Activated CD4-positive, alpha-beta memory T cell treated with anti-CD3 and anti-CD28 coated beads, Interleukin-2, amount 10 ng/mL, durations not matched to agents 7 days and 5 days (primary cell): ENCODE data around the gene SEMA6C. TPM values are rescaled to one million over a fixed set of nuclear protein-coding genes. Genes with fewer than 3 reads are reported as not detected.
"Not testable (repeated sequence)": the region's sequence is repeated elsewhere in the genome, so short reads cannot be mapped to it uniquely, and the experiment has no call there.

Source experiments
- CTCF ChIA-PET: fragments of 350-600 bp; sonication (Branson Sonifier 250); formaldehyde crosslinking; loops from one replicate; lab custom pipeline; 2021; ENCODE audit warnings: antibody characterized with exemption, inconsistent platforms; lab: Charles Lee
- POLR2A ChIA-PET: fragments of 350-600 bp; sonication (Branson Sonifier 250); formaldehyde crosslinking; loops from one replicate; lab custom pipeline; 2021; ENCODE audit warnings: antibody characterized with exemption; lab: Charles Lee
- DNase-seq: peaks from one replicate; pipeline ENCODE4 v3.0.0-alpha.2; 2020
- H3K27ac Mint-ChIP-seq: one replicate; pipeline ENCODE4 v1.8.0; 2021; ENCODE audit warnings: mild to moderate bottlenecking, mixed read lengths
- H3K27me3 Mint-ChIP-seq: one replicate; pipeline ENCODE4 v1.8.0; 2021; ENCODE audit warnings: mixed read lengths
- H3K36me3 Mint-ChIP-seq: one replicate; pipeline ENCODE4 v1.8.0; 2021; ENCODE audit warnings: low read depth, mixed read lengths
- H3K4me1 Mint-ChIP-seq: one replicate; pipeline ENCODE4 v1.8.0; 2021; ENCODE audit warnings: mixed read lengths
- H3K4me3 Mint-ChIP-seq: one replicate; pipeline ENCODE4 v1.8.0; 2021; ENCODE audit warnings: mild to moderate bottlenecking, mixed read lengths
- H3K9me3 Mint-ChIP-seq: one replicate; pipeline ENCODE4 v1.8.0; 2021; ENCODE audit warnings: mixed read lengths
- total RNA-seq, 2 experiments: library from RNA; stranded (reverse); gene quantifications; one replicate each; pipeline ENCODE4 v1.2.3, GENCODE V29; 2021

The SEMA6C gene
- total RNA-seq, 2 experiments from 2014 or later: 1.8 to 2.3 TPM

- DNase-seq: no peak
- ChIA-PET CTCF (interaction anchor here (1.9 kb wide), 1 partner anchor 9 kb away, joined by 6 read pairs; no protein-coding TSS in a partner anchor), POLR2A (no interaction called here)
- no peak overlapping the region for H3K4me3 Mint-ChIP-seq
- peaks cover 7% of the 10 kb centered on the region for H3K36me3 Mint-ChIP-seq
- no peaks in the 10 kb centered on the region for H3K9me3 Mint-ChIP-seq
- no peak overlapping the region for H3K27ac Mint-ChIP-seq
- no peaks in the 10 kb centered on the region for H3K4me1 Mint-ChIP-seq
- H3K27me3 Mint-ChIP-seq: no peaks in the 10 kb centered on the region
Observed at GRCh38 chr1:151108331-151108730, 38.1 kb downstream of the SEMA6C start.

DNA sequence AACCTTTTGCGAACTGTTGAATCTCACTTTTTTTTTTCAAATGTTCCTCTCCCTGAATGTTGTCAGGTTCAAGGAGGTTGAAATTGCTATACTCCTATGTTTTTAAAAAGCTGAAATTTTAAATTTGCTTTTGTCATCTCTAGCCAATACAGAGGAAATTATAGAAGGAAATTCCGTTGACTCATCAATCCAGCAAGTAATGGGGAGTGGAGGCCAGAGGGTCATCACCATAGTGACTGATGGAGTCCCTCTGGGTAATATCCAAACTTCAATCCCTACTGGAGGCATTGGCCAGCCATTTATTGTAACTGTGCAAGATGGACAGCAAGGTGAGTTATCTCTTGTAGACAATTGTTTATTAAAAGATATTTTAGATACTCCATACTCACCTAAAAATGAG is 39.5 kb downstream of the SEMA6C start:
- Mint-ChIP-seq H3K4me3 (no peak overlapping the region), H3K27ac (no peak overlapping the region), H3K4me1 (no peaks in the 10 kb centered on the region), H3K27me3 (no peaks in the 10 kb centered on the region), H3K36me3 (peaks cover 7% of the 10 kb centered on the region), H3K9me3 (no peaks in the 10 kb centered on the region)
- ChIA-PET CTCF (interaction anchor here (1.0 kb wide), 1 partner anchor 144 kb away, joined by 4 read pairs; no protein-coding TSS in a partner anchor), POLR2A (interaction anchor here (1.1 kb wide), 1 partner anchor 27 kb away, joined by 4 read pairs; no protein-coding TSS in a partner anchor)
- no peak for DNase-seq

DNA sequence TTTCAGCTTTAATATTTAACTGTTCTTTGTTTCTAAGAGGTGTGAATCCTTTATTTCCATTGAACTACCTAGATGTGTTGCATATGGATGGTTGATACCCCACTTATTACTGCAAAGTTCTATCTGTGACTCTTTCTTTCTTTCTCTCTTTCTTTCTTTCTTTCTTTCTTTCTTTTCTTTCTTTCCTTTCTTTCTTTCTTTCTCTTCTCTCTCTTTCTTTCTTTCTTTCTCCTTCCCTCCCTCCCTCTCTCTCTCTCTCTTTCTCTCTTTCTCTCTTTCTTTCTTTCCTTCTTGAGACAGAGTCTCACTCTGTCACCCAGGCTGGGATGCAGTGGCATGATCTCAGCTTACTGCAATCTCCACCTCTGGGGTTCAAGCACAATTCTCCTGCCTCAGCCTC is 41.8 kb downstream of the SEMA6C start:
- no peaks in the 10 kb centered on the region for H3K9me3 Mint-ChIP-seq
- no peak for DNase-seq
- H3K36me3 Mint-ChIP-seq: peaks cover 7% of the 10 kb centered on the region
- H3K4me1 Mint-ChIP-seq: no peaks in the 10 kb centered on the region
- no peaks in the 10 kb centered on the region for H3K27me3 Mint-ChIP-seq
- H3K4me3 Mint-ChIP-seq: no peak overlapping the region
- H3K27ac Mint-ChIP-seq: no peak overlapping the region
- CTCF ChIA-PET: interaction anchor here (1.5 to 9.7 kb wide), 3 partner anchors 50 to 236 kb away, joined by 3 to 267 read pairs (median 4); partner anchors contain the start of gene TNFAIP8L2
- POLR2A ChIA-PET: interaction anchor here (1.0 kb wide), 1 partner anchor 38 kb away, joined by 3 read pairs; no protein-coding TSS in a partner anchor

GRCh38 chr1:151098126-151098525 is 48.3 kb downstream of the SEMA6C start:
- Mint-ChIP-seq H3K4me1 (no peaks in the 10 kb centered on the region), H3K9me3 (no peaks in the 10 kb centered on the region), H3K27ac (no peak overlapping the region), H3K36me3 (peaks cover 4% of the 10 kb centered on the region), H3K27me3 (no peaks in the 10 kb centered on the region), H3K4me3 (no peak overlapping the region)
- ChIA-PET POLR2A (no interaction called here), CTCF (interaction anchor here (2.9 to 9.7 kb wide), 3 partner anchors 57 to 154 kb away, joined by 9 to 267 read pairs (median 40); partner anchors contain the start of gene TNFAIP8L2)
- no peak for DNase-seq

DNA sequence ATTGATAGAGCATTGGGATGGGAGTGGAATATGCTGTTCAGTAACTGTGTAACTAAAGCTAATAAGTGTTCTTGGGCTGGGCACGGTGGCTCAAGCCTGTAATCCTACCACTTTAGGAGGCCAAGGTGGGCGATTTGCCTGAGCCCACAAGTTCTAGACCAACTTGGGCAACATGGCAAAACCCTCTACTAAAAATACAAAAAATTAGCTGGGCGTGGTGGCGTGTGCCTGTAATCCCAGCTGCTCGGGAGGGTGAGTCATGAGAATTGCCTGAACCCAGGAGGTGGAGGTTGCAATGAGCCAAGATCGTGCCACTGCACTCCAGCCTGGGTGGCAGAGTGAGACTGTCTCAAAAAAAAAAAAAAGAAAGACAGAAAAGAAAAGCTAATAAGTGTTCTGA is 49.0 kb downstream of the SEMA6C start:
- H3K9me3 Mint-ChIP-seq, H3K4me1 Mint-ChIP-seq, POLR2A ChIA-PET, H3K36me3 Mint-ChIP-seq, H3K27me3 Mint-ChIP-seq, H3K27ac Mint-ChIP-seq, DNase-seq, H3K4me3 Mint-ChIP-seq: not testable (repeated sequence)
- CTCF ChIA-PET: interaction anchor here (2.9 to 9.7 kb wide), 2 partner anchors 57 to 73 kb away, joined by 9 to 267 read pairs; partner anchors contain the start of gene TNFAIP8L2

- no peak overlapping the region for H3K27ac Mint-ChIP-seq
- peaks cover 4% of the 10 kb centered on the region for H3K36me3 Mint-ChIP-seq
- no peak for DNase-seq
- ChIA-PET CTCF (interaction anchor here (1.3 to 2.9 kb wide), 4 partner anchors 14 to 169 kb away, joined by 3 to 16 read pairs (median 6); no protein-coding TSS in a partner anchor), POLR2A (interaction anchor here (0.8 to 2.2 kb wide), 2 partner anchors 14 to 29 kb away, joined by 3 to 5 read pairs; no protein-coding TSS in a partner anchor)
- no peaks in the 10 kb centered on the region for H3K9me3 Mint-ChIP-seq
- no peak overlapping the region for H3K4me3 Mint-ChIP-seq
- H3K27me3 Mint-ChIP-seq: no peaks in the 10 kb centered on the region
- H3K4me1 Mint-ChIP-seq: no peaks in the 10 kb centered on the region
Observed at GRCh38 chr1:151085953-151086559, 60.4 kb downstream of the SEMA6C start.

Other genes with a start within 250 kb of the SEMA6C start
- 10 to 100 TPM; 49.5 to 51.5 TPM for gene SETDB1, start 220.3 kb downstream of the SEMA6C start, total RNA-seq
- 100 to 1,000 TPM; 177 to 181 TPM for gene CERS2, start 171.8 kb downstream of the SEMA6C start, total RNA-seq
- not detected for gene ANXA9, start 164.3 kb downstream of the SEMA6C start, total RNA-seq
- 10 to 100 TPM; 19.9 to 20.5 TPM for gene MINDY1, start 139.7 kb downstream of the SEMA6C start, total RNA-seq
- 10 to 100 TPM; 13.8 to 16.6 TPM for gene PRUNE1, start 138.2 kb downstream of the SEMA6C start, total RNA-seq
- 1 to 10 TPM in 1 of 2 experiments, under 1 TPM in 1; 0.98 to 1.2 TPM for gene BNIPL, start 110.0 kb downstream of the SEMA6C start, total RNA-seq
- 1 to 10 TPM; 1.2 to 1.7 TPM for gene C1orf56, start 98.9 kb downstream of the SEMA6C start, total RNA-seq
- 100 to 1,000 TPM; 345 to 347 TPM for gene CDC42SE1, start 87.0 kb downstream of the SEMA6C start, total RNA-seq
- 1 to 10 TPM; 3.2 to 3.4 TPM for gene MLLT11, start 86.2 kb downstream of the SEMA6C start, total RNA-seq
- 10 to 100 TPM; 24.5 to 25.9 TPM for gene GABPB2, start 75.9 kb downstream of the SEMA6C start, total RNA-seq
- gene TNFAIP8L2, start 10.0 kb upstream of the SEMA6C start, total RNA-seq: 10 to 100 TPM; 31.2 to 32.0 TPM
- gene LYSMD1, start 19.3 kb upstream of the SEMA6C start, total RNA-seq: 1 to 10 TPM; 2.0 to 2.1 TPM
- 10 to 100 TPM; 63.5 to 67.9 TPM for gene SCNM1, start 19.5 kb upstream of the SEMA6C start, total RNA-seq
- gene TMOD4, start 29.4 kb upstream of the SEMA6C start, total RNA-seq: 1 to 10 TPM; 1.5 to 1.9 TPM
- 10 to 100 TPM; 76.1 to 78.8 TPM for gene VPS72, start 43.6 kb upstream of the SEMA6C start, total RNA-seq
- 10 to 100 TPM; 53.9 to 61.1 TPM for gene PIP5K1A, start 51.9 kb upstream of the SEMA6C start, total RNA-seq
- 100 to 1,000 TPM; 178 to 188 TPM for gene PSMD4, start 108.1 kb upstream of the SEMA6C start, total RNA-seq
- 10 to 100 TPM; 31.4 to 32.6 TPM for gene ZNF687, start 135.7 kb upstream of the SEMA6C start, total RNA-seq
- gene PI4KB, start 180.8 kb upstream of the SEMA6C start, total RNA-seq: 10 to 100 TPM; 71.2 to 72.9 TPM
- 10 to 100 TPM; 96.2 to 99.3 TPM for gene RFX5, start 200.6 kb upstream of the SEMA6C start, total RNA-seq
- not detected for gene SELENBP1, start 226.1 kb upstream of the SEMA6C start, total RNA-seq